PC-9 (cell line): Measurements from ENCODE around the gene FAM209A. TPM values are rescaled to one million over a fixed set of nuclear protein-coding genes. Genes with fewer than 3 reads are reported as not detected.

ENCODE experiments used
- BruUV-seq: library from RNA; stranded (reverse); fragments of 400-500 nt; replicated peaks from 2 replicates; lab custom pipeline; 2021; lab: Mats Ljungman, UMichigan
- CTCF ChIA-PET: fragments of 300-600 bp; sonication (Branson Sonifier 250); formaldehyde crosslinking; loops from one replicate; lab custom pipeline; 2022; ENCODE audit warnings: antibody characterized with exemption; lab: Charles Lee
- POLR2A ChIA-PET: fragments of 300-600 bp; sonication (Branson Sonifier 250); formaldehyde crosslinking; loops from one replicate; lab custom pipeline; 2022; ENCODE audit warnings: antibody characterized with exemption; ENCODE audit not compliant: unreplicated experiment; lab: Charles Lee
- DNase-seq, 2 experiments: peaks; one replicate each; pipeline versions ENCODE4 v3.0.0 to v3.0.0-alpha.2; 2015 to 2022; ENCODE audit warnings: mixed read lengths in 1 of 2
- H2AFZ ChIP-seq: fragments of 200-600 bp; sonication (generic); 2 replicates; pipeline ENCODE4 v1.8.1; 2017; ENCODE audit warnings: antibody characterized with exemption
- H3F3A ChIP-seq: fragments of 200-600 bp; sonication (generic); 2 replicates; pipeline ENCODE4 v1.8.1; 2017; ENCODE audit warnings: antibody characterized with exemption, mild to moderate bottlenecking, low read depth; ENCODE audit not compliant: insufficient read depth
- H3K27ac ChIP-seq: fragments of 200-600 bp; sonication (generic); 2 replicates; pipeline ENCODE4 v1.6.1; 2016; ENCODE audit warnings: mixed run types
- H3K27me3 ChIP-seq: fragments of 200-600 bp; sonication (generic); 2 replicates; pipeline ENCODE4 v1.6.1; 2016; ENCODE audit warnings: low read depth, mixed run types; ENCODE audit not compliant: insufficient read depth
- H3K36me3 ChIP-seq: fragments of 200-600 bp; sonication (generic); 2 replicates; pipeline ENCODE4 v1.6.1; 2016; ENCODE audit warnings: low read depth, mixed run types
- H3K4me1 ChIP-seq: fragments of 200-600 bp; sonication (generic); replicated peaks from 2 replicates; pipeline ENCODE4 v1.6.1; 2016; ENCODE audit warnings: mixed run types; ENCODE audit not compliant: insufficient read depth
- H3K4me2 ChIP-seq: fragments of 200-600 bp; sonication (generic); 2 replicates; pipeline ENCODE4 v1.6.1; 2017; ENCODE audit warnings: mixed run types
- H3K4me3 ChIP-seq: fragments of 200-600 bp; sonication (generic); 2 replicates; pipeline ENCODE4 v1.6.1; 2016; ENCODE audit warnings: mixed run types
- H3K79me2 ChIP-seq: fragments of 200-600 bp; sonication (generic); 2 replicates; pipeline ENCODE4 v1.6.1; 2017; ENCODE audit warnings: low read depth, mixed run types
- H3K9me2 ChIP-seq: fragments of 200-600 bp; sonication (generic); 2 replicates; pipeline ENCODE4 v1.8.1; 2017; ENCODE audit warnings: mild to moderate bottlenecking; ENCODE audit not compliant: insufficient read depth
- H3K9me3 ChIP-seq: fragments of 200-600 bp; sonication (generic); 2 replicates; pipeline ENCODE4 v1.8.1; 2016; ENCODE audit warnings: low read depth; ENCODE audit not compliant: insufficient read depth
- H4K20me1 ChIP-seq: fragments of 200-600 bp; sonication (generic); 2 replicates; pipeline ENCODE4 v1.8.1; 2017; ENCODE audit not compliant: insufficient read depth
- CTCF ChIP-seq: fragments of 200-600 bp; sonication (generic); conservative IDR thresholded peaks from 2 replicates; pipeline ENCODE4 v1.6.1; 2017; ENCODE audit warnings: mixed run types, antibody characterized with exemption, mild to moderate bottlenecking, moderate library complexity
- EZH2 ChIP-seq: fragments of 200-600 bp; sonication (generic); IDR thresholded peaks from 2 replicates; pipeline ENCODE4 v1.8.0; 2017; ENCODE audit warnings: antibody characterized with exemption, low read depth
- intact Hi-C: fragments of 100-400 bp; cut with micrococcal nuclease; formaldehyde crosslinking; loops from one replicate; pipeline ENCODE4 v1.10.0; 2022; ENCODE audit not compliant: unreplicated experiment
- total RNA-seq: library from RNA; stranded (reverse); gene quantifications from 2 replicates; pipeline ENCODE4 v1.2.3, GENCODE V29; 2021

The FAM209A gene
- total RNA-seq, 1 experiment from 2014 or later: not detected

DNA sequence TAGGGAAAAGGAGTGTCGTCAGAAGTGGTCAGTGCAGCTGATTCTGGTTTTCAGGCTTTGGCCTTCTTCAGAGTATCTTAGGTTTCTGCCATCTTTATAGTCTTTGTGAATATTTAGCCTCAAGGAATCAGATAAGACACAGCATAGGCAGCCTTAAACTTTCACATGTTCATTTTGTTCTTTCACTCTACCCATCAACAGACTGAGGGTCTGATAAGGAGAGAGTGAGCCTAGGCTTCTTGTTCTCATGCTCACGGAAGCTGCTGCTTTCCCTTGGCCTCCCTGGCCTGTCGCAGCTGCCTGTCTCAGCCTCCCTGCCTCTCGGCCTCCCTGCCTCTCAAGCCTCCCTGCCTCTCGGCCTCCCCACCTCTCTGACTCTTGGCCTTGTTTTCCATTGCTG is 36.0 kb upstream of the FAM209A start:
- DNase-seq: no peak
- no peaks in the 10 kb centered on the region for H3K27me3 ChIP-seq
- no peaks in the 10 kb centered on the region for H3K9me2 ChIP-seq
- H3F3A ChIP-seq: no peaks in the 10 kb centered on the region
- no peaks in the 10 kb centered on the region for H3K4me1 ChIP-seq
- intact Hi-C loops: no loop called here
- no peaks in the 10 kb centered on the region for H3K79me2 ChIP-seq
- no peak for TF ChIP-seq EZH2
- no peak for TF ChIP-seq CTCF
- no peak overlapping the region for H2AFZ ChIP-seq
- no peak overlapping the region for H3K27ac ChIP-seq
- no peak overlapping the region for H3K4me3 ChIP-seq
- H3K4me2 ChIP-seq: no peak overlapping the region
- H3K36me3 ChIP-seq: 0 out of 2 replicates have a peak, but pooled peaks cover 4% of the 10 kb centered on the region
- POLR2A ChIA-PET: no interaction called here
- H4K20me1 ChIP-seq: peaks cover 3% of the 10 kb centered on the region; the same call in 1 of the 2 replicates
- H3K9me3 ChIP-seq: no peaks in the 10 kb centered on the region
- BruUV-seq: no TSS peak
- CTCF ChIA-PET: interaction anchor here (0.7 kb wide), 1 partner anchor 30 kb away, joined by 3 read pairs; no protein-coding TSS in a partner anchor

DNA sequence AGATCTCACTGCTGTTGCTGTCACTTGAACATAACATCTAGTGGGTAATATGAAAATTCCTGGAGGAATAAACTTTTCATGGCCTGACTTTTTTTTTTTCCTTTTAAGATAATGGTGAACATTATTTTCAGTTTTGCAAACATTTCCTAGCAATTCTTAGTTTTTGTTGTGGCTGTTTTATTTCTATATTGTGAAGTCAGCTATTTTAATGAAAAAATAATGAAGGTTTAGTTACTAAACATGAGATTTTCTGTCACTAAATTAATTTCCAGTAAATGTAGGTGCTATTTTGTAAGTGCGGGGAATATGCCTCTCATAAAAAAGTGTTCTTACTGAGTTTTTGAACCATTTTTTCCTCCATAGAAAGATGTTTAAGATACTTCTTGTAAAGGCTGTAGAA is 23.4 kb upstream of the FAM209A start:
- H3K9me2 ChIP-seq: no peaks in the 10 kb centered on the region
- peaks cover 14% of the 10 kb centered on the region; the same call in 1 of the 2 replicates for H3K36me3 ChIP-seq
- no peak overlapping the region for H3K27ac ChIP-seq
- no TSS peak for BruUV-seq
- H3K4me1 ChIP-seq: no peaks in the 10 kb centered on the region
- no peaks in the 10 kb centered on the region for H3K9me3 ChIP-seq
- no peak for DNase-seq
- no peaks in the 10 kb centered on the region for H3F3A ChIP-seq
- POLR2A ChIA-PET: no interaction called here
- no peaks in the 10 kb centered on the region for H3K79me2 ChIP-seq
- CTCF ChIA-PET: no interaction called here
- H2AFZ ChIP-seq: no peak overlapping the region
- intact Hi-C loops: no loop called here
- no peak overlapping the region for H3K4me3 ChIP-seq
- H3K27me3 ChIP-seq: no peaks in the 10 kb centered on the region
- H4K20me1 ChIP-seq: peaks cover 6% of the 10 kb centered on the region; the same call in 1 of the 2 replicates
- TF ChIP-seq EZH2 (no peak), CTCF (no peak)
- no peak overlapping the region for H3K4me2 ChIP-seq

DNA sequence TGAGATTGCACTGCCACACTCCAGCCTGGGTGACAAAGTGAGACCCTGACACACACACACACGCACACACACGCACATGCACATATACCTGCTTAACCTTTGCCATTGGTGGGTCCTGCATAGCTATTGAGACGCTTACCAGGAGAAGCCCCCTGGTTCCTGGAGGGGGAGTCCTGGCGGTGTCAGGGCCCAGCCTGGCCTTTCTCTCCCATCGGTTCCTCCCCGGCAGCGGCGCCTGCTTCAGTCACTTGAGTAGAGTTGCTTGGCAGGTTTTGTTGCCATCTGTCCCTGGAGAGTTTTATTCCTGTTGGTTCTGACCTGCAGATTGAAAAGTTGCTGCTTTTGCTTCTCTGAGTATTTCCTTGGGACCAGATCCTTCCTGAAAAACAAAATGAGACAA is 20.6 kb upstream of the FAM209A start:
- 0 out of 2 replicates have a peak, but pooled peaks cover 8% of the 10 kb centered on the region for H3K36me3 ChIP-seq
- H3K4me1 ChIP-seq: no peaks in the 10 kb centered on the region
- no peak overlapping the region for H3K4me2 ChIP-seq
- H4K20me1 ChIP-seq: no peaks in the 10 kb centered on the region; the same call in 1 of the 2 replicates
- TF ChIP-seq CTCF (no peak), EZH2 (no peak)
- H3K27me3 ChIP-seq: no peaks in the 10 kb centered on the region
- intact Hi-C loops: no loop called here
- no peak overlapping the region for H2AFZ ChIP-seq
- ChIA-PET POLR2A (no interaction called here), CTCF (no interaction called here)
- DNase-seq: no peak
- no peaks in the 10 kb centered on the region for H3K9me3 ChIP-seq
- H3K4me3 ChIP-seq: no peak overlapping the region
- H3F3A ChIP-seq: no peaks in the 10 kb centered on the region
- no peak overlapping the region for H3K27ac ChIP-seq
- no TSS peak for BruUV-seq
- H3K9me2 ChIP-seq: no peaks in the 10 kb centered on the region
- no peaks in the 10 kb centered on the region for H3K79me2 ChIP-seq
